CD4-positive, alpha-beta memory T cell (primary cell): ENCODE measurements around the gene RFX3. TPM values are rescaled to one million over a fixed set of nuclear protein-coding genes. Genes with fewer than 3 reads are reported as not detected.
"Not testable (repeated sequence)": the region's sequence is repeated elsewhere in the genome, so short reads cannot be mapped to it uniquely, and the experiment has no call there.

Experiments
- CTCF ChIA-PET: fragments of 350-600 bp; sonication (Branson Sonifier 250); formaldehyde crosslinking; loops from one replicate; lab custom pipeline; 2021; ENCODE audit warnings: inconsistent platforms; ENCODE audit not compliant: partially characterized antibody; lab: Charles Lee
- POLR2A ChIA-PET: fragments of 350-600 bp; sonication (Branson Sonifier 250); formaldehyde crosslinking; loops from one replicate; lab custom pipeline; 2021; ENCODE audit not compliant: partially characterized antibody; lab: Charles Lee
- DNase-seq, 5 donors: peaks; one replicate each; pipeline versions ENCODE4 v3.0.0 to v3.0.0-alpha.2; 2020 to 2022; ENCODE audit warnings: mixed read lengths in 1 of 5
- H3K27ac ChIP-seq: one replicate; pipeline ENCODE4 v1.7.0; 2013; ENCODE audit warnings: low read depth, low read length
- H3K27me3 ChIP-seq: 2 replicates; pipeline ENCODE4 v1.7.0; 2013; ENCODE audit warnings: mild to moderate bottlenecking, low read length, moderate library complexity; ENCODE audit not compliant: insufficient read depth
- H3K36me3 ChIP-seq: 2 replicates; pipeline ENCODE4 v1.7.0; 2013; ENCODE audit warnings: mild to moderate bottlenecking, low read length, moderate library complexity; ENCODE audit not compliant: insufficient read depth
- H3K4me1 ChIP-seq: 2 replicates; pipeline ENCODE4 v1.7.0; 2013; ENCODE audit warnings: mild to moderate bottlenecking, low read length, moderate library complexity; ENCODE audit not compliant: insufficient read depth
- H3K4me3 ChIP-seq, 2 donors: one replicate each; pipeline ENCODE4 v1.7.0; 2013; ENCODE audit warnings: low read length in 2 of 2, mild to moderate bottlenecking in 1 of 2
- H3K9me3 ChIP-seq, 2 donors: one replicate each; pipeline ENCODE4 v1.7.0; 2013; ENCODE audit warnings: low read length in 2 of 2, control low read depth in 1 of 2; ENCODE audit not compliant: control insufficient read depth in 1 of 2
- H3K27ac Mint-ChIP-seq, 7 donors: one replicate each; pipeline ENCODE4 v1.8.0; 2020 to 2021; ENCODE audit warnings: mixed read lengths in 7 of 7, mild to moderate bottlenecking in 6 of 7, inconsistent platforms in 3 of 7, moderate library complexity in 3 of 7
- H3K27me3 Mint-ChIP-seq, 2 donors: one replicate each; pipeline ENCODE4 v1.8.0; 2020 to 2021; ENCODE audit warnings: mixed read lengths in 2 of 2
- H3K36me3 Mint-ChIP-seq, 2 donors: one replicate each; pipeline ENCODE4 v1.8.0; 2020 to 2021; ENCODE audit warnings: mixed read lengths in 2 of 2, inconsistent platforms in 1 of 2, mild to moderate bottlenecking in 1 of 2
- H3K4me1 Mint-ChIP-seq, 4 donors: one replicate each; pipeline ENCODE4 v1.8.0; 2020 to 2021; ENCODE audit warnings: mixed read lengths in 4 of 4, mild to moderate bottlenecking in 1 of 4
- H3K4me3 Mint-ChIP-seq, 8 donors: one replicate each; pipeline ENCODE4 v1.8.0; 2020 to 2021; ENCODE audit warnings: mixed read lengths in 8 of 8, mild to moderate bottlenecking in 7 of 8, moderate library complexity in 6 of 8, inconsistent platforms in 3 of 8
- H3K9me3 Mint-ChIP-seq, 8 donors: one replicate each; pipeline ENCODE4 v1.8.0; 2020 to 2021; ENCODE audit warnings: mixed read lengths in 8 of 8, mild to moderate bottlenecking in 5 of 8, inconsistent platforms in 3 of 8, moderate library complexity in 1 of 8
- intact Hi-C: fragments of 100-400 bp; cut with micrococcal nuclease; formaldehyde crosslinking; loops from one replicate; pipeline ENCODE4 v1.15.1; 2023
- polyA plus RNA-seq, 2 donors: library from polyadenylated mRNA; unstranded; fragments of 300-500 nt; fragmentation: Illumina TruSeq; gene quantifications; one replicate each; pipeline ENCODE4 v1.2.3, GENCODE V29; 2021
- total RNA-seq, 2 experiments: library from RNA; stranded (reverse); gene quantifications; one replicate each; pipeline ENCODE4 v1.2.3, GENCODE V29; 2021

Gene RFX3
- total and polyA plus RNA-seq, 4 experiments from 2014 or later = 3.0 to 30.8 (median 16.5) TPM

DNA sequence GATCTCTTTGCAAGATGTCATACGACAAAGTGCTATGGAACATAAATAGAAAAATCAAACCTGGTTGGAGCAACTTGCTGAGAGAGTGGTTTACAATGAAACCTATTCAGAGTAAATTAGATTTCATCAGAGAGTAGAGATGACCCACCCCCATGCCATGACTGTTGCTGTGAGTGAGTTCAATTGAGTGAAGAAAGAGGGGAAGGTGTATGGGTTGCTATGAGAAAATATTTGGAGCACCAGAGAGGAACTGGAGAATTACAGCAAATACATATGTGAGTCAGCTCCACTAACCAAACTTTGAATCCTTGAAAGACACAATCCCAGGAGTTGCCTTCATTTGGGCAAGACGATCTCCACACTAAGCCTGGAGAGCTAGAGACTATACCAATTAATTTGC, 217.2 kb downstream of the RFX3 start:
- H3K4me3 ChIP-seq = no peak overlapping the region
- peaks cover 29 to 56% of the 10 kb centered on the region in 2 donors for H3K36me3 Mint-ChIP-seq
- intact Hi-C loops = no loop called here
- H3K27ac Mint-ChIP-seq = peak overlapping the region in 1 of 7 donors; percentile 2
- DNase-seq = no peak
- H3K4me1 Mint-ChIP-seq = peaks cover 0 to 4% (median 2%) of the 10 kb centered on the region in 4 donors
- peaks cover 0 to 2% (median 0%) of the 10 kb centered on the region in 8 donors for H3K9me3 Mint-ChIP-seq
- H3K36me3 ChIP-seq = no peaks in the 10 kb centered on the region
- H3K27ac ChIP-seq = no peak overlapping the region
- H3K27me3 ChIP-seq = no peaks in the 10 kb centered on the region
- H3K4me1 ChIP-seq = no peaks in the 10 kb centered on the region
- ChIA-PET CTCF (no interaction called here), POLR2A (no interaction called here)
- H3K9me3 ChIP-seq = no peaks in the 10 kb centered on the region
- H3K27me3 Mint-ChIP-seq = no peaks in the 10 kb centered on the region
- H3K4me3 Mint-ChIP-seq = no peak overlapping the region

- H3K4me1 Mint-ChIP-seq, intact Hi-C loops, H3K36me3 ChIP-seq, H3K27me3 Mint-ChIP-seq, CTCF ChIA-PET, DNase-seq, H3K4me1 ChIP-seq, H3K9me3 ChIP-seq, H3K4me3 Mint-ChIP-seq, H3K27me3 ChIP-seq, H3K27ac ChIP-seq, H3K9me3 Mint-ChIP-seq, H3K27ac Mint-ChIP-seq, H3K4me3 ChIP-seq, POLR2A ChIA-PET: not testable (repeated sequence)
- peaks cover 19 to 50% of the 10 kb centered on the region in 2 donors for H3K36me3 Mint-ChIP-seq
These were observed 221.4 kb downstream of the RFX3 start for GRCh38 chr9:3304388-3304787.

GRCh38 chr9:3299872-3300271, 225.9 kb downstream of the RFX3 start:
- Histone ChIP-seq H3K9me3 (no peaks in the 10 kb centered on the region), H3K4me3 (no peak overlapping the region), H3K27ac (no peak overlapping the region), H3K36me3 (no peaks in the 10 kb centered on the region), H3K27me3 (no peaks in the 10 kb centered on the region), H3K4me1 (no peaks in the 10 kb centered on the region)
- H3K9me3 Mint-ChIP-seq = no peaks in the 10 kb centered on the region
- peak overlapping the region in 2 of 7 donors; percentile 38 to 64 for H3K27ac Mint-ChIP-seq
- H3K4me1 Mint-ChIP-seq = peaks cover 0 to 4% (median 0%) of the 10 kb centered on the region in 4 donors
- H3K4me3 Mint-ChIP-seq = no peak overlapping the region
- peaks cover 4 to 19% of the 10 kb centered on the region in 2 donors for H3K36me3 Mint-ChIP-seq
- H3K27me3 Mint-ChIP-seq = no peaks in the 10 kb centered on the region
- POLR2A ChIA-PET = no interaction called here
- DNase-seq = no peak
- CTCF ChIA-PET = no interaction called here
- intact Hi-C loops = no loop called here

GRCh38 chr9:3296536-3296935, 229.3 kb downstream of the RFX3 start:
- no peak overlapping the region for H3K27ac Mint-ChIP-seq
- H3K4me3 Mint-ChIP-seq = no peak overlapping the region
- H3K9me3 ChIP-seq = no peaks in the 10 kb centered on the region
- H3K27me3 Mint-ChIP-seq = no peaks in the 10 kb centered on the region
- intact Hi-C loops = no loop called here
- H3K27me3 ChIP-seq = no peaks in the 10 kb centered on the region
- no peaks in the 10 kb centered on the region for H3K4me1 ChIP-seq
- no peaks in the 10 kb centered on the region for H3K36me3 ChIP-seq
- no peaks in the 10 kb centered on the region for H3K9me3 Mint-ChIP-seq
- H3K4me3 ChIP-seq = no peak overlapping the region
- H3K4me1 Mint-ChIP-seq = peaks cover 0 to 4% (median 0%) of the 10 kb centered on the region in 4 donors
- CTCF ChIA-PET = interaction anchor here (1.1 kb wide), 1 partner anchor 145 kb away, joined by 3 read pairs; no protein-coding TSS in a partner anchor
- DNase-seq = no peak
- no peak overlapping the region for H3K27ac ChIP-seq
- peaks cover 17 to 27% of the 10 kb centered on the region in 2 donors for H3K36me3 Mint-ChIP-seq
- POLR2A ChIA-PET = no interaction called here

- peaks cover 0 to 4% (median 0%) of the 10 kb centered on the region in 4 donors for H3K4me1 Mint-ChIP-seq
- Histone ChIP-seq H3K4me1 (no peaks in the 10 kb centered on the region), H3K27ac (no peak overlapping the region), H3K27me3 (no peaks in the 10 kb centered on the region), H3K36me3 (peaks cover 7% of the 10 kb centered on the region), H3K9me3 (no peaks in the 10 kb centered on the region), H3K4me3 (no peak overlapping the region)
- intact Hi-C loops = no loop called here
- no peak for DNase-seq
- ChIA-PET CTCF (interaction anchor here (1.4 to 2.1 kb wide), 2 partner anchors 51 to 149 kb away, joined by 4 to 6 read pairs; no protein-coding TSS in a partner anchor), POLR2A (no interaction called here)
- peaks cover 42 to 55% of the 10 kb centered on the region in 2 donors for H3K36me3 Mint-ChIP-seq
- H3K27me3 Mint-ChIP-seq = no peaks in the 10 kb centered on the region
- H3K27ac Mint-ChIP-seq = no peak overlapping the region
- no peak overlapping the region for H3K4me3 Mint-ChIP-seq
- H3K9me3 Mint-ChIP-seq = no peaks in the 10 kb centered on the region
These were observed 233.5 kb downstream of the RFX3 start for GRCh38 chr9:3292311-3292710.

- Histone ChIP-seq H3K4me3 (no peak overlapping the region), H3K27me3 (no peaks in the 10 kb centered on the region), H3K27ac (no peak overlapping the region), H3K4me1 (no peaks in the 10 kb centered on the region), H3K36me3 (peaks cover 7% of the 10 kb centered on the region), H3K9me3 (no peaks in the 10 kb centered on the region)
- intact Hi-C loops = no loop called here
- ChIA-PET CTCF (no interaction called here), POLR2A (no interaction called here)
- peaks cover 52 to 63% of the 10 kb centered on the region in 2 donors for H3K36me3 Mint-ChIP-seq
- H3K4me3 Mint-ChIP-seq = no peak overlapping the region
- H3K27ac Mint-ChIP-seq = no peak overlapping the region
- no peaks in the 10 kb centered on the region for H3K4me1 Mint-ChIP-seq
- no peaks in the 10 kb centered on the region for H3K27me3 Mint-ChIP-seq
- H3K9me3 Mint-ChIP-seq = no peaks in the 10 kb centered on the region
- DNase-seq = no peak
These were observed 235.5 kb downstream of the RFX3 start for GRCh38 chr9:3290231-3290840.

- Mint-ChIP-seq H3K9me3 (no peaks in the 10 kb centered on the region), H3K27me3 (no peaks in the 10 kb centered on the region), H3K36me3 (peaks cover 62 to 74% of the 10 kb centered on the region in 2 donors), H3K4me1 (no peaks in the 10 kb centered on the region), H3K27ac (no peak overlapping the region), H3K4me3 (no peak overlapping the region)
- H3K9me3 ChIP-seq = no peaks in the 10 kb centered on the region
- DNase-seq = no peak
- intact Hi-C loops = no loop called here
- no peaks in the 10 kb centered on the region for H3K4me1 ChIP-seq
- no peak overlapping the region for H3K27ac ChIP-seq
- POLR2A ChIA-PET = no interaction called here
- no peak overlapping the region for H3K4me3 ChIP-seq
- H3K36me3 ChIP-seq = peaks cover 7% of the 10 kb centered on the region
- CTCF ChIA-PET = no interaction called here
- no peaks in the 10 kb centered on the region for H3K27me3 ChIP-seq
These were observed 237.1 kb downstream of the RFX3 start for GRCh38 chr9:3288686-3289085.
